ENCODE results near the gene AGO3. TPM values are rescaled to one million over a fixed set of nuclear protein-coding genes. Genes with fewer than 3 reads are reported as not detected.

AGO3 gene
- total and polyA plus RNA-seq, 2 of the 13 experiments (the other 11 are each of a cell fraction or from before 2014, with no cell fraction given), result 21.2 to 27.1 TPM

DNA sequence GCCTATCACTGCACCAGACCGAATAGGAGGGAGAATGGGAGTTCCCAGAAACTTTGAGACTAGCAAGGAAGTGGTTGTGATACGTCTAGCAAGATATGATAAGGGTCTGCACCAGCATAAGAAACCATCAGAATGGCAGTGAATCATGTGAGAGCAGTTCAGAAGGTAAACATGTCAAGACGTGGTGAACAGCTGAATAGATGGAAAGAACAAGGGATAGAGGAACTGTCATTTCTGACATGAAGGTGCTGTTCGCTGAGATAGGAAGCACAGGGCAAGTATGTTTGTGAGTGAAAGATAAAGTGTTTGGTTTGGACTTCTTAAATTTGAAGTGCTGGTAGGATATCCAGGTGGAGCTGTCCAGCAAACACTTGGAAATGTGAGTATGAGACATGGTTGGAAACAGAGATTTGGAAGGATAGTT is 49.0 kb upstream of the AGO3 start:
- no peaks in the 10 kb centered on the region for H3K9me3 ChIP-seq (ENCODE audit: low read length)
- no peak overlapping the region for H3K27ac ChIP-seq (ENCODE audit: extremely low read length, insufficient read depth, low read length)
- 34% methylated on average over 4 of the region's 4 CpGs for WGBS (ENCODE audit: low lambda C conversion rate)
- no peak overlapping the region for H2AFZ ChIP-seq (ENCODE audit: low read length)
- H3K4me3 ChIP-seq (replicated peaks in 1 of 3; ENCODE audit: insufficient read depth in 1 of 3, low read depth in 2 of 3, low read length in 3 of 3), result no peak overlapping the region
- no peaks in the 10 kb centered on the region for H3K36me3 ChIP-seq (replicated peaks in 1 of 2; ENCODE audit: control insufficient read depth in 1 of 2, insufficient read depth in 2 of 2, low read length in 2 of 2)
- H3K4me1 ChIP-seq (ENCODE audit: insufficient read depth, low read length), result peaks cover 49% of the 10 kb centered on the region
- 0 out of 2 replicates have a peak, but pooled peaks cover 5% of the 10 kb centered on the region for H4K20me1 ChIP-seq (ENCODE audit: insufficient read depth, low read length)
- H3K27me3 ChIP-seq (ENCODE audit: control insufficient read depth in 1 of 2, insufficient read depth in 2 of 2, low read length in 2 of 2), result no peaks in the 10 kb centered on the region; a peak in 1 of 5 replicates
- DNase-seq (ENCODE audit: low spot score) (no peak), ATAC-seq (no peak), FAIRE-seq (no peak)
- CTCF ChIA-PET (ENCODE audit: low intra/inter-chr PET ratio, low total read pairs), result no interaction called here
- POLR2A ChIA-PET, result no interaction called here
- intact Hi-C loops (cut with micrococcal nuclease; ENCODE audit: unreplicated experiment) (no loop called here), in situ Hi-C loops (cut with HindIII; ENCODE audit: extremely low pct_ligation_motif_present, low pct_unique_long_range_greater_than_20kb) (no loop called here)
- no peak overlapping the region for H3K4me2 ChIP-seq (ENCODE audit: low read depth, low read length)
- no peak overlapping the region for H3K9ac ChIP-seq (ENCODE audit: insufficient read depth, low read depth, low read length)
- peaks cover 9% of the 10 kb centered on the region for H3K79me2 ChIP-seq (ENCODE audit: insufficient read depth, low read length)
- BruUV-seq (replicated peaks), result no TSS peak
- TF ChIP-seq MIER2 (CRISPR knock-in tag; IDR thresholded peaks at IDR 0.05) (0 out of 2 replicates have a peak, but pooled peaks have one; percentile 53), CEBPG (CRISPR knock-in tag; IDR thresholded peaks at IDR 0.05) (no peak), TBP (CRISPR knock-in tag; IDR thresholded peaks at IDR 0.05) (no peak), SP1 (IDR thresholded peaks at IDR 0.05) (no peak), SP1 (CRISPR knock-in tag; IDR thresholded peaks at IDR 0.05) (no peak), ARHGAP35 (CRISPR knock-in tag; IDR thresholded peaks at IDR 0.05; ENCODE audit: borderline replicate concordance) (no peak), ZNF781 (CRISPR knock-in tag; IDR thresholded peaks at IDR 0.05; ENCODE audit: borderline replicate concordance, not compliant biosample characterization) (no peak), SIX1 (CRISPR knock-in tag; IDR thresholded peaks at IDR 0.05; ENCODE audit: borderline replicate concordance) (no peak), ZNF10 (CRISPR knock-in tag; IDR thresholded peaks at IDR 0.05; ENCODE audit: borderline replicate concordance, low read depth) (no peak), KLF11 (CRISPR knock-in tag; IDR thresholded peaks at IDR 0.05) (no peak)
- TF ChIP-seq, protein P1, sequence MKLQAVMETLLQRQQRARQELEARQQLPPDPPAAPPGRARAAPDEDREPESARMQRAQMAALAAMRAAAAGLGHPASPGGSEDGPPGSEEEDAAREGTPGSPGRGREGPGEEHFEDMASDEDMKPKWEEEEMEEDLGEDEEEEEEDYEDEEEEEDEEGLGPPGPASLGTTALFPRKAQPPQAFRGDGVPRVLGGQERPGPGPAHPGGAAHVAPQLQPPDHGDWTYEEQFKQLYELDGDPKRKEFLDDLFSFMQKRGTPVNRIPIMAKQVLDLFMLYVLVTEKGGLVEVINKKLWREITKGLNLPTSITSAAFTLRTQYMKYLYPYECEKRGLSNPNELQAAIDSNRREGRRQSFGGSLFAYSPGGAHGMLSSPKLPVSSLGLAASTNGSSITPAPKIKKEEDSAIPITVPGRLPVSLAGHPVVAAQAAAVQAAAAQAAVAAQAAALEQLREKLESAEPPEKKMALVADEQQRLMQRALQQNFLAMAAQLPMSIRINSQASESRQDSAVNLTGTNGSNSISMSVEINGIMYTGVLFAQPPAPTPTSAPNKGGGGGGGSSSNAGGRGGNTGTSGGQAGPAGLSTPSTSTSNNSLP (IDR thresholded peaks at IDR 0.05; ENCODE audit: low read depth, low read length), result no peak
- TF ChIP-seq, protein P2, sequence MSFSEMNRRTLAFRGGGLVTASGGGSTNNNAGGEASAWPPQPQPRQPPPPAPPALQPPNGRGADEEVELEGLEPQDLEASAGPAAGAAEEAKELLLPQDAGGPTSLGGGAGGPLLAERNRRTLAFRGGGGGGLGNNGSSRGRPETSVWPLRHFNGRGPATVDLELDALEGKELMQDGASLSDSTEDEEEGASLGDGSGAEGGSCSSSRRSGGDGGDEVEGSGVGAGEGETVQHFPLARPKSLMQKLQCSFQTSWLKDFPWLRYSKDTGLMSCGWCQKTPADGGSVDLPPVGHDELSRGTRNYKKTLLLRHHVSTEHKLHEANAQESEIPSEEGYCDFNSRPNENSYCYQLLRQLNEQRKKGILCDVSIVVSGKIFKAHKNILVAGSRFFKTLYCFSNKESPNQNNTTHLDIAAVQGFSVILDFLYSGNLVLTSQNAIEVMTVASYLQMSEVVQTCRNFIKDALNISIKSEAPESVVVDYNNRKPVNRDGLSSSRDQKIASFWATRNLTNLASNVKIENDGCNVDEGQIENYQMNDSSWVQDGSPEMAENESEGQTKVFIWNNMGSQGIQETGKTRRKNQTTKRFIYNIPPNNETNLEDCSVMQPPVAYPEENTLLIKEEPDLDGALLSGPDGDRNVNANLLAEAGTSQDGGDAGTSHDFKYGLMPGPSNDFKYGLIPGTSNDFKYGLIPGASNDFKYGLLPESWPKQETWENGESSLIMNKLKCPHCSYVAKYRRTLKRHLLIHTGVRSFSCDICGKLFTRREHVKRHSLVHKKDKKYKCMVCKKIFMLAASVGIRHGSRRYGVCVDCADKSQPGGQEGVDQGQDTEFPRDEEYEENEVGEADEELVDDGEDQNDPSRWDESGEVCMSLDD (CRISPR knock-in tag; IDR thresholded peaks at IDR 0.05; ENCODE audit: borderline replicate concordance), result no peak
- TF ChIP-seq, protein P3, sequence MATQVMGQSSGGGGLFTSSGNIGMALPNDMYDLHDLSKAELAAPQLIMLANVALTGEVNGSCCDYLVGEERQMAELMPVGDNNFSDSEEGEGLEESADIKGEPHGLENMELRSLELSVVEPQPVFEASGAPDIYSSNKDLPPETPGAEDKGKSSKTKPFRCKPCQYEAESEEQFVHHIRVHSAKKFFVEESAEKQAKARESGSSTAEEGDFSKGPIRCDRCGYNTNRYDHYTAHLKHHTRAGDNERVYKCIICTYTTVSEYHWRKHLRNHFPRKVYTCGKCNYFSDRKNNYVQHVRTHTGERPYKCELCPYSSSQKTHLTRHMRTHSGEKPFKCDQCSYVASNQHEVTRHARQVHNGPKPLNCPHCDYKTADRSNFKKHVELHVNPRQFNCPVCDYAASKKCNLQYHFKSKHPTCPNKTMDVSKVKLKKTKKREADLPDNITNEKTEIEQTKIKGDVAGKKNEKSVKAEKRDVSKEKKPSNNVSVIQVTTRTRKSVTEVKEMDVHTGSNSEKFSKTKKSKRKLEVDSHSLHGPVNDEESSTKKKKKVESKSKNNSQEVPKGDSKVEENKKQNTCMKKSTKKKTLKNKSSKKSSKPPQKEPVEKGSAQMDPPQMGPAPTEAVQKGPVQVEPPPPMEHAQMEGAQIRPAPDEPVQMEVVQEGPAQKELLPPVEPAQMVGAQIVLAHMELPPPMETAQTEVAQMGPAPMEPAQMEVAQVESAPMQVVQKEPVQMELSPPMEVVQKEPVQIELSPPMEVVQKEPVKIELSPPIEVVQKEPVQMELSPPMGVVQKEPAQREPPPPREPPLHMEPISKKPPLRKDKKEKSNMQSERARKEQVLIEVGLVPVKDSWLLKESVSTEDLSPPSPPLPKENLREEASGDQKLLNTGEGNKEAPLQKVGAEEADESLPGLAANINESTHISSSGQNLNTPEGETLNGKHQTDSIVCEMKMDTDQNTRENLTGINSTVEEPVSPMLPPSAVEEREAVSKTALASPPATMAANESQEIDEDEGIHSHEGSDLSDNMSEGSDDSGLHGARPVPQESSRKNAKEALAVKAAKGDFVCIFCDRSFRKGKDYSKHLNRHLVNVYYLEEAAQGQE (IDR thresholded peaks at IDR 0.05; ENCODE audit: borderline replicate concordance in 1 of 2, low read depth in 1 of 2, low read length in 2 of 2), result peak; percentile 20 to 88
- TF ChIP-seq, protein P4, sequence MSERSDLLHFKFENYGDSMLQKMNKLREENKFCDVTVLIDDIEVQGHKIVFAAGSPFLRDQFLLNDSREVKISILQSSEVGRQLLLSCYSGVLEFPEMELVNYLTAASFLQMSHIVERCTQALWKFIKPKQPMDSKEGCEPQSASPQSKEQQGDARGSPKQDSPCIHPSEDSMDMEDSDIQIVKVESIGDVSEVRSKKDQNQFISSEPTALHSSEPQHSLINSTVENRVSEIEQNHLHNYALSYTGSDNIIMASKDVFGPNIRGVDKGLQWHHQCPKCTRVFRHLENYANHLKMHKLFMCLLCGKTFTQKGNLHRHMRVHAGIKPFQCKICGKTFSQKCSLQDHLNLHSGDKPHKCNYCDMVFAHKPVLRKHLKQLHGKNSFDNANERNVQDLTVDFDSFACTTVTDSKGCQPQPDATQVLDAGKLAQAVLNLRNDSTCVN (CRISPR knock-in tag; IDR thresholded peaks at IDR 0.05; ENCODE audit: borderline replicate concordance), result no peak
- TF ChIP-seq, protein P5, sequence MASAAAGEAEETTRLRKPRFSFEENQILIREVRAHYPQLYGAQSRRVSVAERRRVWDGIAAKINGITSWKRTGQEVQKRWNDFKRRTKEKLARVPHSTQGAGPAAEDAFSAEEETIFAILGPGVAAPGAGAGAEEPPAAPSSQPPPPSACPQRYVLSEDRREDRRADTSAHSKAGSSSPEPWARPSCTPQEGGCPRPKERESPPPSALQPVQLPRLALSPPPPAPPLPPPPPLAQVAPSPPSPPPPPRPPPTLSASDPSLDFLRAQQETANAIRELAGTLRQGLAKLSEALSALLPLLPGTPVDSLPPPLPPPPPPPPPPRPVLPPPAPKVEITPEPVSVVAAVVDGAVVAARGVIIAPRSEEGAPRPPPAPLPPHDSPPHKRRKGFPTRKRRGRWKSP (CRISPR knock-in tag; IDR thresholded peaks at IDR 0.05), result no peak
